WERI-Rb-1 (cell line): ENCODE results near the gene USP22.
A peak's percentile ranks its signal among the peaks of the same experiment; 100 is the strongest.

Experiments used
- DNase-seq: peaks from one replicate; pipeline ENCODE4 v3.0.0-alpha.2; 2020
- H3K27ac ChIP-seq: fragments of 250-450 bp; sonication (Bioruptor Pico); 2 replicates; pipeline ENCODE4 v1.5.1; 2020; ENCODE audit warnings: mild to moderate bottlenecking, moderate library complexity
- H3K27me3 ChIP-seq: fragments of 250-450 bp; sonication (Bioruptor Pico); 2 replicates; pipeline ENCODE4 v1.5.1; 2021; ENCODE audit warnings: mild to moderate bottlenecking, low read depth, moderate library complexity; ENCODE audit not compliant: insufficient read depth, severe bottlenecking
- H3K36me3 ChIP-seq: fragments of 250-450 bp; sonication (Bioruptor Pico); 2 replicates; pipeline ENCODE4 v1.5.1; 2020; ENCODE audit warnings: mild to moderate bottlenecking, moderate library complexity
- H3K4me3 ChIP-seq: 2 replicates; pipeline ENCODE4 v1.5.1; 2011; ENCODE audit warnings: low read depth, mild to moderate bottlenecking, control low read depth, low read length
- H3K9me3 ChIP-seq: fragments of 250-450 bp; sonication (Bioruptor Pico); 2 replicates; pipeline ENCODE4 v1.5.1; 2021; ENCODE audit warnings: mild to moderate bottlenecking, moderate library complexity; ENCODE audit not compliant: severe bottlenecking
- CTCF ChIP-seq: IDR thresholded peaks from 2 replicates; pipeline ENCODE4 v1.5.1; 2011; ENCODE audit warnings: low read depth, mild to moderate bottlenecking, control low read depth, inconsistent platforms, low read length

The USP22 gene

DNA sequence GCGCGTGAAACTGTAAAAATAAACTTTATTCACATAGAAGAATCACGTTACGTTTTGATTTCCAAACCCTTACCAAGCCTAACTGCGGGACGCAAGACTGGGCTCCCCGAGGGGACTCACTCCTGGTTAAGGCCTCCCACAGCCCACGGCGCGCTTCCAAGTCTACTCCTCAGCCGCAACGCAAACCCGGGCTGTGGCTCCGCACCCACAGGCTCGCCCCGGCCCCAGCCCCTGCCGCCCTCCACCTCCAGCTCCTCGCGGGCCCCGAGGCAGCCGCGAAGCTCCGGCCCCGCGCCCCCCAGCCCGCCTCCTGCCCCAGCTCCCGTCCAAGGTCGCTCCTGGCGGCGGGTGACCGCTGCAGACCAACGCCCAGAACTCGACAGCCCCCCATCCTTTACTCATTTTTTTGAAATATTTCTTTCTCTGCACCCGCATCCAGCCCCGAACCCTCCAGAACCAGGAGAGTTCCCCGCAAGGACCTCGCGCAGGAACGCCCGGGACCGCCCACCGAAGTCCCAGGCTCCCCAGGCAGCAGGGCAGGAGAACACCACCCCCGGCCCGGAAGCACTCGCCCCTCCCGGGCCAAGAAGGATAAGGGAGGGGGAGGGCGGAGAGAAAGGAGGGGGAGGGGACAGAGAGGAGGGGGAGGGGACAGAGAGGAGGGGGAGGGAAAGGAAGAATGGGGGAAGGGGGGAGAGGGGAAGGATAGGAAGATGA lies 912 bp downstream of the USP22 start:
- no peak for TF ChIP-seq CTCF
- no peaks in the 10 kb centered on the region for H3K9me3 ChIP-seq
- H3K4me3 ChIP-seq = peak overlapping the region; percentile 69
- H3K27me3 ChIP-seq = no peaks in the 10 kb centered on the region
- DNase-seq = peak; percentile 83
- H3K27ac ChIP-seq = peak overlapping the region; percentile 99
- peaks cover 35% of the 10 kb centered on the region for H3K36me3 ChIP-seq

- no peaks in the 10 kb centered on the region for H3K9me3 ChIP-seq
- H3K4me3 ChIP-seq = peak overlapping the region; percentile 69; the same call in 1 of the 2 replicates
- peak; percentile 51 for DNase-seq
- no peak overlapping the region for H3K27ac ChIP-seq
- peaks cover 47% of the 10 kb centered on the region for H3K36me3 ChIP-seq
- H3K27me3 ChIP-seq = no peaks in the 10 kb centered on the region
- TF ChIP-seq CTCF = peak; percentile 41; the same call in 1 of the 2 replicates
Measured at GRCh38 chr17:21039839-21040575, 2.8 kb downstream of the USP22 start.

- H3K36me3 ChIP-seq = peaks cover 63% of the 10 kb centered on the region
- H3K27me3 ChIP-seq = no peaks in the 10 kb centered on the region
- DNase-seq = no peak
- no peak overlapping the region for H3K4me3 ChIP-seq
- no peak for TF ChIP-seq CTCF
- no peak overlapping the region for H3K27ac ChIP-seq
- no peaks in the 10 kb centered on the region for H3K9me3 ChIP-seq
Measured at GRCh38 chr17:21037117-21037803, 5.6 kb downstream of the USP22 start.

DNA sequence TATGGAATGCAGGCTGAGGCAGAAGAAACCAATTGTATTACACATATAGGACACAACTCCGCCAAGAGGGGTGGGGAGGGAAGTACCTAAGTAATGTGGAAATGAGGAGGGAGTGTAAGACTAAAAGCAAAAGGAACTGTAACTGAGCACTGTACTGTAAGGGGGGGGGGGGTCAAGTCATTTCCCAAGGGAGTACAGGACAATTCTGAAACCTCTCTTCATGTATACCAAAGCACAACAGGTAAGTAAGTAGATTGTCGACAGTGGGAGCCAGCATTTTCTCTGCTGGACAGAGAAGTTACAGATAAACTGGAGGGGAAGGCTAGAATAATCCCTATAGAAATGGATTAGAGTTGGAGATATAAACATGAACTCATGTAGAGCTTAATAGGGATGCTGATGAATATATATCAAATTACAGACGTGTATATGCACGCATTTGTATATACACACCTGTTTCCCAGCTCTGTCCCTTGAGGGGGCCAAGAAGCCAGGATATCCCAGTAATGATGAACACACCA lies 6.4 kb downstream of the USP22 start:
- H3K27me3 ChIP-seq = no peaks in the 10 kb centered on the region
- no peak overlapping the region for H3K4me3 ChIP-seq
- DNase-seq = no peak
- H3K36me3 ChIP-seq = peaks cover 69% of the 10 kb centered on the region
- no peak for TF ChIP-seq CTCF
- H3K27ac ChIP-seq = no peak overlapping the region
- no peaks in the 10 kb centered on the region for H3K9me3 ChIP-seq

GRCh38 chr17:21035406-21035805 lies 7.4 kb downstream of the USP22 start:
- H3K27ac ChIP-seq = no peak overlapping the region
- H3K27me3 ChIP-seq = no peaks in the 10 kb centered on the region

More at GRCh38 chr17:21035406-21035805, 7.4 kb downstream of the USP22 start:
- no peak for TF ChIP-seq CTCF
- H3K36me3 ChIP-seq = peaks cover 75% of the 10 kb centered on the region
- H3K9me3 ChIP-seq = no peaks in the 10 kb centered on the region
- no peak overlapping the region for H3K4me3 ChIP-seq
- DNase-seq = no peak
